Measurements from ENCODE around the gene NDUFV1. TPM values are rescaled to one million over a fixed set of nuclear protein-coding genes. Genes with fewer than 3 reads are reported as not detected.

NDUFV1 gene
- total and polyA plus RNA-seq, 9 of the 15 experiments (the other 6 are each of a cell fraction or from before 2014, with no cell fraction given): 10.8 to 423 (median 209) TPM

DNA sequence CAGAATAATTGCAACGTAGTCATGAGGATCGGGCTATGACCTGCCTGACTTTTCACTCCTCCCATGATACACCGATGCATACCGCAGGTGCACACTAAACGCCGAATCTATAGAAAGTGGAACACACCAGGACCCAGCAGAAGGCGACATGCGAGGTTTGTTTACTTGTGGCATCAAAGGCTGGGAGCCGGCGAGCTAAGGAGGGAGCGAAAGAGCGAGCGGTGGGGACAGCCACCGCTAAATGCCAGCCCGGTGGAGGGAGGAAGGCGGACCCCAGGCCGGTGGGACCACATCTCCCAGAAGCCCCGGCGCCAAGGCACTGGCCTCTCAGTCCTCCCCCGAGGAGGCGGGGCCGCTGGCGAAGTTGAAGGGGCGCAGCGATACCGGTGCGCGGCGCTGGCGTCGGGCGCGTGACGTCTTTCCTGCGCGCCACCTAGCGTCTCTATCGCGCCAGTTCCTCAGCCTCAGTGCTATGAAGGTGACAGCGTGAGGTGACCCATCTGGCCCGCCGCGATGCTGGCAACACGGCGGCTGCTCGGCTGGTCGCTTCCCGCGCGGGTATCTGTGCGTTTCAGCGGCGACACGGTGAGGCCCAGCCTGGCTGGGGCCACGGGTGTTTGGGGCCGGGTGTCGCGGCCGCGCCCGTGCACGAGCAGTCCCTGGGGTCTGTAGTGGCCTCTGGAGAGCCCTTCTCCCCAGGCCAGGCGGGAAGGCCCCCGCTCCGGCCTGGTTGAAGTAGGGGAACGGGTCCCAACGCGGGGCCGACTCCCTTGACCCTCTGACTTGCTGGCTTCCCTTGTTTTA, at the start of gene NDUFV1 (continued):
- TF ChIP-seq, protein P1, sequence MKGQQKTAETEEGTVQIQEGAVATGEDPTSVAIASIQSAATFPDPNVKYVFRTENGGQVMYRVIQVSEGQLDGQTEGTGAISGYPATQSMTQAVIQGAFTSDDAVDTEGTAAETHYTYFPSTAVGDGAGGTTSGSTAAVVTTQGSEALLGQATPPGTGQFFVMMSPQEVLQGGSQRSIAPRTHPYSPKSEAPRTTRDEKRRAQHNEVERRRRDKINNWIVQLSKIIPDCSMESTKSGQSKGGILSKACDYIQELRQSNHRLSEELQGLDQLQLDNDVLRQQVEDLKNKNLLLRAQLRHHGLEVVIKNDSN (CRISPR knock-in tag; IDR thresholded peaks at IDR 0.05): peak; percentile 75

DNA sequence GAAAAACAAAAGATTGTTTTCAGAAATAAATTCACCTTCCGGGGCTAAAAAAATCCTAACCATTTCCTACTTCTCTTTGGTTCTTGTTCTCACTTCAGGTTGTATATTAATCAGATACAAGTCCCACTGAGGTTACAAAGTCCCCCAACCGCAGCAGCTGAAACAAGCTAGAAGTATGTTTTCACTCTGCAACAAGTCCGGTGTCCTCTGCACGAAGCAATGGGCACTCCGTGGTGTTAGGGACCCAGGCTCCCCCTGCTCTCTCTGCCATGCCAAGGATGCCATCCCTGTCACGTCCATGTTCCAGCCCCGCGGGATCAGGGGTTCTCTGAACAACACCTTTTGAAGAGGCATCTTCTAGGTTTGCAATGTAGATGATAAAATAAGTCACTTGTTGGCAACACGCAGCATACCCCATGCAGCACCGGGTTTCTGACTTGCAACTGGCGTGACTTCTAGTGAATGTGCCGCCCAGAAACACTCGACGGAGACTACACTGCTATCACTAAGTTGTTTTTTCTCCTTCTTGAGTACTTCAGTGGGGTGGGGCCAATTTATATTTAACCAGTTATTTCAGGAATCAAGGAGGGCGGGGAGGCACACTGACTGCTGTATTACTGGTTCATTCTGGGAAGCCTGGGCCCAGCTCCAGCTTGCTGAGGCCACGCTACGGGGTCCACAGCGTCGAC, 48.5 kb upstream of the NDUFV1 start:
- no peaks in the 10 kb centered on the region for H3K36me3 ChIP-seq (ENCODE audit: control insufficient read depth, insufficient read depth, low read length)
- no peak overlapping the region; the same call in 1 of the 2 replicates for H3K4me2 ChIP-seq (ENCODE audit: insufficient read depth, low read length)
- H3K27ac ChIP-seq (ENCODE audit: extremely low read depth, low read depth, low read length): no peak overlapping the region
- ChIA-PET CTCF (ENCODE audit: low intra/inter-chr PET ratio) (no interaction called here), POLR2A (no interaction called here)
- H3K9ac ChIP-seq (ENCODE audit: insufficient read depth in 1 of 2, low read depth in 2 of 2, low read length in 2 of 2): peak overlapping the region in 1 of 2 experiments; percentile 68; a peak in 1 of 4 replicates
- no peak for TF ChIP-seq ZNF263 (CRISPR knock-in tag; IDR thresholded peaks at IDR 0.05; ENCODE audit: borderline replicate concordance)
- TF ChIP-seq CCNT2 (IDR thresholded peaks at IDR 0.05; ENCODE audit: borderline replicate concordance, extremely low read depth, insufficient read length, low read depth, low read length): no peak
- TF ChIP-seq, protein P2, sequence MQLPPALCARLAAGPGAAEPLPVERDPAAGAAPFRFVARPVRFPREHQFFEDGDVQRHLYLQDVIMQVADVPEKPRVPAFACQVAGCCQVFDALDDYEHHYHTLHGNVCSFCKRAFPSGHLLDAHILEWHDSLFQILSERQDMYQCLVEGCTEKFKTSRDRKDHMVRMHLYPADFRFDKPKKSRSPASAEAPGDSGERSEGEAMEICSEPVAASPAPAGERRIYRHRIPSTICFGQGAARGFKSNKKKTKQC (CRISPR knock-in tag; IDR thresholded peaks at IDR 0.05): no peak
- TF ChIP-seq, protein P3, sequence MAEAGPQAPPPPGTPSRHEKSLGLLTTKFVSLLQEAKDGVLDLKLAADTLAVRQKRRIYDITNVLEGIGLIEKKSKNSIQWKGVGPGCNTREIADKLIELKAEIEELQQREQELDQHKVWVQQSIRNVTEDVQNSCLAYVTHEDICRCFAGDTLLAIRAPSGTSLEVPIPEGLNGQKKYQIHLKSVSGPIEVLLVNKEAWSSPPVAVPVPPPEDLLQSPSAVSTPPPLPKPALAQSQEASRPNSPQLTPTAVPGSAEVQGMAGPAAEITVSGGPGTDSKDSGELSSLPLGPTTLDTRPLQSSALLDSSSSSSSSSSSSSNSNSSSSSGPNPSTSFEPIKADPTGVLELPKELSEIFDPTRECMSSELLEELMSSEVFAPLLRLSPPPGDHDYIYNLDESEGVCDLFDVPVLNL (CRISPR knock-in tag; IDR thresholded peaks at IDR 0.05; ENCODE audit: low read depth): no peak
- no peak for TF ChIP-seq TAL1 (IDR thresholded peaks at IDR 0.05)
- no peak for TF ChIP-seq HIVEP1 (CRISPR knock-in tag; IDR thresholded peaks at IDR 0.05)
- no peak for TF ChIP-seq ZNF217 (CRISPR knock-in tag; IDR thresholded peaks at IDR 0.05)
- TF ChIP-seq, protein P4, sequence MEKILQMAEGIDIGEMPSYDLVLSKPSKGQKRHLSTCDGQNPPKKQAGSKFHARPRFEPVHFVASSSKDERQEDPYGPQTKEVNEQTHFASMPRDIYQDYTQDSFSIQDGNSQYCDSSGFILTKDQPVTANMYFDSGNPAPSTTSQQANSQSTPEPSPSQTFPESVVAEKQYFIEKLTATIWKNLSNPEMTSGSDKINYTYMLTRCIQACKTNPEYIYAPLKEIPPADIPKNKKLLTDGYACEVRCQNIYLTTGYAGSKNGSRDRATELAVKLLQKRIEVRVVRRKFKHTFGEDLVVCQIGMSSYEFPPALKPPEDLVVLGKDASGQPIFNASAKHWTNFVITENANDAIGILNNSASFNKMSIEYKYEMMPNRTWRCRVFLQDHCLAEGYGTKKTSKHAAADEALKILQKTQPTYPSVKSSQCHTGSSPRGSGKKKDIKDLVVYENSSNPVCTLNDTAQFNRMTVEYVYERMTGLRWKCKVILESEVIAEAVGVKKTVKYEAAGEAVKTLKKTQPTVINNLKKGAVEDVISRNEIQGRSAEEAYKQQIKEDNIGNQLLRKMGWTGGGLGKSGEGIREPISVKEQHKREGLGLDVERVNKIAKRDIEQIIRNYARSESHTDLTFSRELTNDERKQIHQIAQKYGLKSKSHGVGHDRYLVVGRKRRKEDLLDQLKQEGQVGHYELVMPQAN (IDR thresholded peaks at IDR 0.05; ENCODE audit: borderline replicate concordance): no peak
- no peak for TF ChIP-seq OTX1 (CRISPR knock-in tag; IDR thresholded peaks at IDR 0.05)
- no peak for TF ChIP-seq NFYB (IDR thresholded peaks at IDR 0.05; ENCODE audit: extremely low read depth, insufficient read length)
- no peak for TF ChIP-seq HDGF (IDR thresholded peaks at IDR 0.05)
- WGBS (ENCODE audit: insufficient coverage, low coverage, missing lambda C conversion rate): 29% methylated on average over 19 of the region's 19 CpGs
- no peaks in the 10 kb centered on the region for H3K9me1 ChIP-seq (ENCODE audit: control insufficient read depth, insufficient read depth, low read length)
- no peak overlapping the region for H2AFZ ChIP-seq (ENCODE audit: low read depth, low read length)
- DNase-seq (ENCODE audit: extremely low read depth in 1 of 4, low spot score in 3 of 4): no peak
- H3K4me1 ChIP-seq (replicated peaks in 1 of 2; ENCODE audit: control insufficient read depth in 2 of 2, insufficient read depth in 2 of 2, low read length in 2 of 2): peaks cover 4 to 6% of the 10 kb centered on the region in 2 experiments; a peak in 3 of 5 replicates
- no peaks in the 10 kb centered on the region for H3K79me2 ChIP-seq (ENCODE audit: control insufficient read depth, insufficient read depth, low read length)
- in situ Hi-C loops (cut with MboI) (no loop called here), intact Hi-C loops (cut with micrococcal nuclease) (no loop called here)
- peak; percentile 32; the same call in 2 of the 3 replicates for ATAC-seq
- H3K27me3 ChIP-seq (ENCODE audit: control insufficient read depth in 2 of 2, insufficient read depth in 2 of 2, low read length in 2 of 2): no peaks in the 10 kb centered on the region; a peak in 1 of 5 replicates
- no peak overlapping the region for H3K4me3 ChIP-seq
- H4K20me1 ChIP-seq (replicated peaks; ENCODE audit: control insufficient read depth, insufficient read depth, low read length): no peaks in the 10 kb centered on the region
- no peaks in the 10 kb centered on the region for H3K9me3 ChIP-seq (replicated peaks; ENCODE audit: control insufficient read depth, insufficient read depth, low read depth, low read length)
- no peak for FAIRE-seq
- BruUV-seq (replicated peaks): no TSS peak
